GM10847 (cell line): ENCODE measurements around the gene SF1.

ENCODE experiments used
- POLR2A ChIP-seq: IDR thresholded peaks from 2 replicates; pipeline ENCODE4 v1.6.1; 2011; ENCODE audit not compliant: insufficient read length; ENCODE audit errors: extremely low read depth

Gene SF1

DNA sequence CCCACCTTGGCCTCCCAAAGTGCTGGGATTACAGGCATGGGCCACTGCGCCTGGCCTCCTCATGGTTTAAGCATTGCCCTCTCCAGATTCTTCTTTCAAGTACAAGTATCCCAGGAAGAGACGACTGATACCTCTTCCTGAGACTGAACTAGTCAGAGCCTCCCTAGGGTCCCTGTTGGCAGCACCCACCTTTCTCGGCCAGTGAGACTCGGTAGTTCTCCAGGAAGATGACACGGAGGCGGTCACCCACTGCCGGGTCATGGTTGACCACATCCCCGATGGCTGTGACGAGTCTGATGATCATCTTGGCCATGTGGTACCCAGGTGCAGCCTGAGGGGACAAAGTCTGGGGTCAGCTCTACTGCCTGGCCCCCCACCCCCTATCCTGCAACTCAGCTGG lies 27.2 kb downstream of the SF1 start:
- TF ChIP-seq POLR2A = no peak

DNA sequence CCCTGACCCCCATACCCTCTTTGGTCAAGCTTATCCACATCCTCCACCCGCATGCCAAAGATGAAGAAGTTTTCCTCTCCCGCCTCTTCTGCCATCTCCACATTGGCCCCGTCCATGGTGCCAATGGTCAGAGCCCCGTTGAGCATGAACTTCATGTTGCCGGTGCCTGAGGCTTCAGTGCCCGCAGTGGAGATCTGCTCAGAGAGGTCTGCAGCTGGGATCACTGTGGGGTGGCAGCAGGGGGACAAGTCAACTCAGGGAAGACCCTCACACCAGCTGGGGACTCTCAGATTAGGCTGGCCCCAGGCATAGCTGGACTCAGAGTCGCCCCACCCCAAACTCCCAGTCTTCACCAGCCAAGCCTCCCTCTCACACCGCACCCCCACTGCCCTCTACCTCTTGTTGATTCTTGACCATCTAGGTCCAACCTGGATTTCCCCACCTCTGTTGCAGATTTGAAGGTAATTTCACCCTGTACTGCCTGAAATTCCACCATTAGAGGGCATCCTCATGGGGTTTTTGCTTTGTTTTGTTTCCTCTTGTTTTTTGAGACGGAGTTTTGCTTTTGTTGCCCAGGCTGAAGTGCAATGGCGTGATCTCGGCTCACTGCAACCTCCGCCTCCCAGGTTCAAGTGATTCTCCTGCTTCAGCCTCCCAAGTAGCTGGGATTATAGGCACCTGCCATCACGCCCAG lies 27.8 kb downstream of the SF1 start:
- TF ChIP-seq POLR2A = no peak

DNA sequence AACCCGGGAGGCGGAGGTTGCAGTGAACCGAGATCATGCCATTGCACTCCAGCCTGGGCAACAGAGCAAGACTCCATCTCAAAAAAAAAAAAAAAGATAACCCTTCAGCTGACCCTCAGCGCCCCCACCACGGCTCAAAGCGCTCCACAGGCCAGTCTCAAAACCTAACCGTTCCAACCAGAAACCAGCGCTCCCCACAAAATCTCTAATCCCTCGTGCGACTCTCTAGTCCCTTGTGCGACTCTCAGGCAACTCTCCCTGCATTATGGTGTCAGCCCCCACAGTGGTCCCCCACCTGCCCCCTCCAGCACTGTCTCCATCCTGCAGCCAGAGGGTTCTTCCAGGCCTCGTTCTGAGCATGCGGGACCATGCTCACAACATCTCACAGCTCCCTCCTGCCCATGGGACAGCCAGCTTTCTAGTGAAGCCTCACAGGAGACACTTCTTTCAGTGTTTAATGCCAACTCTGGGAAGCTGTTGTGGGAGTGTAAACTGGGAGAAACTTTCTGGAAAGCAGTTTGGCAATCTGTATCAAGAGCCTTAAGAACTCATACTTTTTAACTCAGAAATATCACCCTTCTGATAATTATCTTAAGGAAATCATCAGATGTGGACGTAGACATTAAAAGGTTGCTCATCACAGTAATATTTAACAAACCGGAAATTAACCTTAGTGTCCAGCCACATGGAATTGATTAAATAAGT lies 30.2 kb downstream of the SF1 start:
- TF ChIP-seq POLR2A = no peak

DNA sequence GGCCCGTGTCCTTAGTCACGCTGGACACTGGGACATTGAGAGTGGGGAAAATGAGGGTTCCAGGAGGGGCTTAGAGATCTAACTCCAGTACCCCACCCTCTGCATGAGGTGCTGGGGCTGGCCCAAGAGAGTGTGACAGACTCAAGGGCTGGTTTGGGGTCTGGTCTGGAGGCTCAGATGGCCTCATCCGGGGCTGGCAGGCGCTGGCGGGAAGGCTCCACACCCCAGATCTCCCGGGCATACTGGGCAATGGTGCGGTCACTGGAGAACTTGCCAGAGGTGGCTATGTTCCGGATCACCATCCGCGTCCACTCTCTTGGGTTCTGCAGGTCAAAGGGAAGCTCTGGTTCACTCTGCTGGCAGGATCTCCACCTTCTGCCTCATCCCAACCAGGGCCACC lies 31.9 kb downstream of the SF1 start:
- TF ChIP-seq POLR2A = no peak

DNA sequence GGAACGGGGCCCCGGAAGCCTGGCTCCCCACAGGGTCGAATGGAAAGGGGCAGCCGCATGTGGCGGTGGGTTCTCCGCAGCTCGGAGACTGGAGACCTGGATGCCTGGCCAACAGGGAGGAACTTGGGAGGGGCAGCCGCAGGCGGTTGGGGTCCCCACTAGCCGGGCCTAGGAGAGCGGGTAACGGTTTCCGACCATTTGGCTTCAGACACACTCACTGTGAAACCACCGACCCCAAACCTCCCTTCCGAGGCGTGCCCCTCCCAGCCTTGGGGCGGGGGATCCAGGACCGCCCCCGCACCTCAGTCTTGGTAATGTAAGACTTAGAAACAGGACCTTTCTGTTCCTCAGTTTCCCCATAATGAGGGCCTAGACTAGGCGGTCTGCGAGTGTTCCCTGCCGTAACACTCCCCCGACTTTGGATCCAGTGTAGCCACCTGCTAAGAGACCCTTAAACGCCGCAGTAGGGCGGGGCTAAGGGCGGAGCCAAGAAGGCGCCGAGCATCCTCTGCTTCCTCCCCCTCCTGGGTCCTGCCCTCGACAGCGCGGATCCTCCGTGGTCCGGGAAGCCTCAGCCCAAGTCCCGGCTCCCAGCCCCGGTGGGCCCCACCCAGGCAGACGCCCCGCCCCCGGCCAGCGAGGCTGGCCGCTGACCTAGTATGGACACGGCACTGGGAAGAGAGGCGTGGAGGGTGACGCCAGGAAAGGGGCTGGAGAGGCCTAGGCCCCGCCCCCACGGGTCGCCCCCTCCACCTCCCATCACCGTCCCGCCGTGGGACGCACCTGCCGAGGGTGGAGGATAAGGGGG lies 32.6 kb downstream of the SF1 start:
- no peak for TF ChIP-seq POLR2A

DNA sequence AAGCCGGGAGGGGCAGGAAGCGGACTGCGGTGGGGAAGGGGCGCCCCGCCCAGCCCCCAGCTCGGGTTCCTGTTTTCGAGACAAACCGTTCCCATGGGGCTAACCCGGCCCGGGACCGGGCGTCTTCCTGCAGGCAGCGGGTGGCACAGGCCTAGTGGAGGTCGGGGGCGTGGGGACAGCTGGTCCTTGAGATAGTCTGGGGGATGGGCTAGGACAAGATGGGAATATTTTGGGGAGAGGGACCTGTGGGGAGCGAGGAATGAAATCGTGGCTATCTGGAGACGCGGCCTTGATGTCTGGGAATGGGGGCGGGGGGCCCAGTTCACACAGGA lies 33.2 kb downstream of the SF1 start:
- peak; percentile 19 for TF ChIP-seq POLR2A

DNA sequence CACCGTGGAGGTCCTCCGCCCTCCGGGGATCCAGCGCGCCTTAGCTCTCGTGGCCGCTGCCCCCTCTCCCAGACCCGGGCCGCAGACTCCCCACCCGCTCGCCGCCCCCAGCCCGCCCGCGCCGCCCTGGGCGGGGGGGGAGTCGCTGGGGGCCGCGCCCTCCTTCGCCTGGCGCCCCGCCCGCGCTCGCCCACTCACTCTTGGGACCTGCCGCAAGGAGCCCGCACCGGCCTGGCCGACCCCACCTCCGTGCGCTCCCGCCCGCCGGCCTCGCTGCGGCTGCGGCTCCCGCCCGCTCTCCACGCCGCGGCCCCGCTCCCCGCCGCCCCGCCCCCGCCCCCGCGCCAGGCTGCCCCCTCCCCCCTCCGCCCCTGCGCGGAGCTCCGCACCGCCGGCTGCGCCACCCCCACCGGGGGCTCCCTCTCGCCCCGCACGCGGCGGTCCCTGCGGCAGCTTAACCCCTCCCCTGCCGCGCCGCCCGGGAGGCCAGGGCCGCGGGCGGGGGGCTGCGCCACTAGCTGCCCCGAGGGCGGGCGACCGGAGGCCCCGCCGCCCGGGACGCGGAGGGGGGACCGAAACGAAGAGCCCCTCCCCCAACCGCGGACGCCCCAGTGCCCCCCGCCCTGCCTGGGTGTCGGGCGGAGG lies 33.7 kb downstream of the SF1 start:
- TF ChIP-seq POLR2A = no peak

DNA sequence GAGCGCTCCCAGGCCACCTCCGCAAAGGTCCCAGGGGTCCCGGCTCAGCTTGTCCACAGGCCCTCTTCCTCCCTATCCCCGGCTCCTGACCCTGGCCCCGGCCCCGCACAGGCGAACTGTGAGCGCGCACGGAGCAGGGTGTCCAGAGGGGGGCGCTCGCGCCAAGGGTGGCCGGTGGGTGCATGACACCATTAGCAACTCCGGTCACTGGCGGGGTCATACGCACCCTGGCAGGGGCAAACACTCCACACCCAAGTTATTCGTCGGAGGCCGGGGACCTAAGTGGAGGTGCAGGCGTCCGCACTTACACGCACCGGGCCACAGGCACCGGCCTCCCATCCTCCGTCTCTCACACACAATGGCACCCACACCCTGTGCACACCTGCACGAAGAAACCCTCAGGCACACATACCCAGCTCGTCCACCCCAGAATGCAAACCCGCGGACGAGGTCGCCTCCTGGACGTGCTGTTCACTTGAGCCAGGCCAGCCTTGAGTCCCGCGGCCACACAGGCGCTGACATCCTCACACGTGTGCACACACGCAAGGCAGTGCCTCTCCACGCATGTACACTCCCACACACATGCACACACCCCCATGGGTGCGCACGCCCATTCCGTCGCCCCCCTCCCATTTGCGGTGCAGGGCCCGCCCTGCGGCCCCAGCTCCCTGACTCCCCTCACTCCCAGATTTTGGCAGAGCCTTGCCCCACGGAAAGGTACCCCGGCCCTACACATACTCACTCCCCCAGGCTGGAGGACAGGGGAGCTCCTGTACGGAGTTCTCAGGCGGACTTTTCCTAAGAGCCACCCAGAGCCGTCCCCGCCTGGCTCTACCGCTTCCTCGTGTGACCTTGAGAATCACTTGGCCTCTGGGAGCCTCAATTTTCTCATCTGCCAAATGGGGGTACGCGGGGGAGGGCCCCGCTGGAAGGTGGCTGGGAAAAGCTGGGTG lies 34.5 kb downstream of the SF1 start, which contains the start of gene RASGRP2:
RASGRP2 (minus strand) TSS at position 552 of the 953 bp plus-strand sequence. CDS start 1,276 bp downstream, outside the sequence.
- TF ChIP-seq POLR2A = no peak

DNA sequence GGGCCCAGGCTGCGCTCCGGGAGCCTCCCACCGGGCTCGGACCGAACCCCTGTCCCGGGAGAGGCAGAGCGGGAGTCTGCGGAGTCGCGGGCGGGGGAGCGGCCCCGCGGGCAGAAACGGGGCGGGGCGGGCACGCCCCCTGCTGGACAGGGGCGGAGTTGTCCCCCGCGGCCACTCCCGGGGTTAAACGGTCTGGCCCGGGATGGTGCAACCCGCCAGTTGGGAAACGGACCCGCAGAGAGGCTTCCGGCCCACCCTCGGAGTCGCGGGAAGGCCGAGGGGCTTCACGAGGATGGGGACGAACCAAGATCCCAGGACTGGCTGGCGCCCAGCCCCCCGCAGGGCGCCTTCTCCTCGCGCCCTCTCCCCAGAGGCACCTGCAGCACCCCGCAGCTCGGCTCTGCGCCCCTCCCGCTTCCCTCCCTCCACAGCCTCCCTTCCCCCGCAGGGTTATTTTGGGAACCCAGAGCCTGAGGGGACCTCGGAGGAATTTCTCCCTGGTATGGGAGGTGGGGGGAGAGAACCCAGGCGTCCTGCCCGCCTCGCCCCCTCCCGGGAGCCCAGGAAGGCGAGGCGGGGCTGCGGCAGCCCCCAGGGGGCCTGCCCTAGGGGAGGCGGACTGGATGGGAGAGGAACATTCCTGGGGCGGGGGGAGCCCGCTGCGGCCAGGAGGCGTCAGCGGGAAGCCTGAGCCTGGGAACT lies 35.3 kb downstream of the SF1 start:
- TF ChIP-seq POLR2A = no peak

DNA sequence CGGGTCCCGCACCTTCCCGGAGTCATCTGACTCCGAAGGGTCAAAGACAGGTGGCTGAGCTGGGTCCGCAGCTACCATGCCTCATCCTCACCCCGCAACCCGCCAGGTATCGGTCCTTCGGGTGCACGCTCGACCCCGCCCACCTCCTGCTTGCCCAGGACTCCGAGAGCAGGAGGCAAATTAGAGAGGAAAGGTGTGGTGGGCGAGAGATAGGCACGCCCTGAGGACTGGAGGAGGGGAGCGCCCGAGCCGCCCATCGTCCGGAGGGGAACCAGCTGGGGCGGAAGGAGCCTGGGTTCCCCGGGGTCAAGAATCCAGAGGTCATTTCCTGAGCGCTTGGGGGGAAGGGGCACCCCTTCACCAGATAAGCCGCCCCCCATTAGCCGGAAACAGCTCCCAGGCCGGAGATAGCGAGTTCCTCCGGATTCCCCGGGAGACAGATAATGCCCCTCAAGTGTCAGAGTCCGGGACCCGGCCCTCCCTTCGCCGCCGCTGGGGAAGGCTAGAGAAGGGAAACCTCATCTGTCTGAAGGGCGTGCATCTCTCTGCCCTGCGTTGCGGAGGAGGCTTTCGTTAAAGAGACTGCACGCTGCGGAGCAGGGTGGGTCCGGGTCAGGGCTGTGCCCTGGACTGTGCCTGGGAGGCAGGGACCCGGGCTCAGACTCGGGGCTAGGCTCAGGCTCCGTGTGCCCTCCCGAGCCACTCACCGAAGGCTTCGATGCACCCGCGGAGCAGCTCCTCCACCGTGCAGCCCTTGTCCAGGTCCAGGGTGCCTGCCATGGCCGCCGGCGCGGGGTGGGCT lies 36.1 kb downstream of the SF1 start:
- no peak for TF ChIP-seq POLR2A

DNA sequence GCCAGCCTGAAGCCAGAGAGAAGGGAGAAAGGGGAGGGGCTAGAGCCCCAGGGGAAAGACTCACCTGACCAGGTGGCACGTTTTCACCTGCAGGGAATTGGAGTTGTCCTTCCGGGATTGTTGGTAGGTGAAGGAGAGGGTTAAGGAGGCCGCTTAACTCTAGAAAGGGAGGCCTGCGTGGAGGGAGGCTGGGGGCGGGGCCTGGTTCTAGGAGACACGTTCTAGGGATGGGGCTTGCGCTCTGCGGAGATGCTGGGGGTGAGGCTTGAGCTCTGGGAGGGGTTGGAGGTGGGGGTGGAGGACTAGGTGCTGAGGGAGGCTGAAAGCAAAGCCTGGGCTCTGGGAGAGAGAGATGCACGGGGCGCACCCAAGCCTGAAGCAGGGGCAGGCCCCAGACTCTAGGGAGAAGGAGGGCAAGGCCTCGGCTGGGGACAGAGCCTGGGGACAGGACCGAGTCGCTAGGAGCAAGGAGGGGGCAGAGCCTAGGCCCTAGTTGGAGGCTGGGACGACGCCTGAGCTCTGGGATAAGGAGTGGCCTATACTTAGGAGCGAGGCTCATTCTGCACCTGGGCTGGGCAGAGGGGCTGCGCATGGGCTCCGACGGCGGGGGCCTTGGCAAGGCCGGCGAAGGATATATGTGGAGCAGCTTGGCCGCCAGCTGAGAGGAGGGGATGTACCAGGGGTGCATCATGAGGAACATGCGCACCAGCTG lies 36.8 kb downstream of the SF1 start:
- no peak for TF ChIP-seq POLR2A

DNA sequence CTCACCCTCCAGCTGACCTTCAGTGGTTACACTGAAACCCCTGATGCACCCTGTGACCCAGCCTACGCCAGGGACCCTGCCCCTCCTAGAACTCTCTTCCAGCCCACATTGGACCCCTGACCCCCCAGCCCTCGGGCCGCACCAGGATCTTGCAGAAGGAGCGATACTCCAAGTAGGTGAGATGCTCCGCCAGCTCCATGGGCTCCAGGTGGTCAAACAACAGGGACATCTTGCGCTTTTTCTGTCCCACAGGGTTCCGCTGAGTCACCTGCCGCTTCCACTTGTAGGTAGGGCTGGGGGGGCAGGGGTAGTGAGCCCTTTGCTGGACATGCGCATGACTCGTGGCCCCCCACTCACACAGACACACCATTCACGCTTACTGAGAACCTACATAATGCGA lies 38.5 kb downstream of the SF1 start:
- no peak for TF ChIP-seq POLR2A
